ENCODE data around the gene CLIC6. TPM values are rescaled to one million over a fixed set of nuclear protein-coding genes. Genes with fewer than 3 reads are reported as not detected.

Gene CLIC6
- total RNA-seq, 2 donors from 2014 or later = 3.4 to 7.0 TPM

GRCh38 chr21:34702341-34703170, 33.8 kb downstream of the CLIC6 start:
- intact Hi-C loops (cut with DNase I) = no loop called here
- Histone ChIP-seq H3K27ac (no peak overlapping the region), H3K4me1 (replicated peaks) (peaks cover 12% of the 10 kb centered on the region), H3K9me3 (no peaks in the 10 kb centered on the region), H3K4me3 (no peak overlapping the region), H3K27me3 (replicated peaks; ENCODE audit: insufficient read depth) (no peaks in the 10 kb centered on the region), H3K36me3 (no peaks in the 10 kb centered on the region)
- TF ChIP-seq CTCF (IDR thresholded peaks at IDR 0.05) (no peak), POLR2AphosphoS5 (IDR thresholded peaks at IDR 0.05) (no peak), POLR2A (IDR thresholded peaks at IDR 0.05) (no peak)
- WGBS = 88% methylated on average over 22 of the region's 22 CpGs
- DNase-seq (ENCODE audit: low spot score) = no peak

GRCh38 chr21:34703571-34703970, 34.8 kb downstream of the CLIC6 start:
- intact Hi-C loops (cut with DNase I) = no loop called here
- 94% methylated on average over 12 of the region's 12 CpGs for WGBS
- TF ChIP-seq POLR2A (IDR thresholded peaks at IDR 0.05) (no peak), CTCF (IDR thresholded peaks at IDR 0.05) (no peak), POLR2AphosphoS5 (IDR thresholded peaks at IDR 0.05) (no peak)
- Histone ChIP-seq H3K27me3 (replicated peaks; ENCODE audit: insufficient read depth) (no peaks in the 10 kb centered on the region), H3K9me3 (no peaks in the 10 kb centered on the region), H3K4me3 (no peak overlapping the region), H3K4me1 (replicated peaks) (peaks cover 12% of the 10 kb centered on the region), H3K36me3 (no peaks in the 10 kb centered on the region), H3K27ac (peak overlapping the region in 1 of 2 donors; percentile 30)
- DNase-seq (ENCODE audit: low spot score) = no peak

GRCh38 chr21:34704119-34704518, 35.3 kb downstream of the CLIC6 start:
- Histone ChIP-seq H3K27me3 (replicated peaks; ENCODE audit: insufficient read depth) (no peaks in the 10 kb centered on the region), H3K27ac (peak overlapping the region in 1 of 2 donors; percentile 30), H3K9me3 (no peaks in the 10 kb centered on the region), H3K4me1 (replicated peaks) (peaks cover 12% of the 10 kb centered on the region), H3K4me3 (no peak overlapping the region), H3K36me3 (no peaks in the 10 kb centered on the region)
- DNase-seq (ENCODE audit: low spot score) = peak; percentile 26
- intact Hi-C loops (cut with DNase I) = no loop called here
- 38% methylated on average over 7 of the region's 7 CpGs for WGBS
- TF ChIP-seq POLR2AphosphoS5 (IDR thresholded peaks at IDR 0.05) (peak; percentile 67), CTCF (IDR thresholded peaks at IDR 0.05) (no peak)

GRCh38 chr21:34705011-34705410, 36.2 kb downstream of the CLIC6 start:
- intact Hi-C loops (cut with DNase I) = no loop called here
- Histone ChIP-seq H3K27me3 (replicated peaks; ENCODE audit: insufficient read depth) (no peaks in the 10 kb centered on the region), H3K4me1 (replicated peaks) (peaks cover 12% of the 10 kb centered on the region), H3K36me3 (no peaks in the 10 kb centered on the region), H3K4me3 (no peak overlapping the region), H3K27ac (peak overlapping the region in 1 of 2 donors; percentile 25), H3K9me3 (no peaks in the 10 kb centered on the region)
- TF ChIP-seq POLR2AphosphoS5 (IDR thresholded peaks at IDR 0.05) (peak; percentile 68), POLR2A (IDR thresholded peaks at IDR 0.05) (no peak)
- 22% methylated on average over 9 of the region's 9 CpGs for WGBS
- DNase-seq (ENCODE audit: low spot score) = peak; percentile 84

GRCh38 chr21:34706337-34706736, 37.5 kb downstream of the CLIC6 start:
- no peak overlapping the region for H3K27ac ChIP-seq
- TF ChIP-seq CTCF (IDR thresholded peaks at IDR 0.05) = no peak
- no peak for TF ChIP-seq POLR2A (IDR thresholded peaks at IDR 0.05)
- WGBS = 95% methylated on average over 4 of the region's 4 CpGs
- peaks cover 12% of the 10 kb centered on the region for H3K4me1 ChIP-seq (replicated peaks)
- H3K27me3 ChIP-seq (replicated peaks; ENCODE audit: insufficient read depth) = no peaks in the 10 kb centered on the region
- no peaks in the 10 kb centered on the region for H3K9me3 ChIP-seq
- no peaks in the 10 kb centered on the region for H3K36me3 ChIP-seq
- intact Hi-C loops (cut with DNase I) = no loop called here
- no peak for DNase-seq (ENCODE audit: low spot score)
- no peak overlapping the region for H3K4me3 ChIP-seq

All from prostate gland (tissue), 2 donors.